ENCODE results near the gene TMEM41A.

- TF ChIP-seq TAF1 (IDR thresholded peaks at IDR 0.05; ENCODE audit: low read depth) = no peak
- TF ChIP-seq USF1 (IDR thresholded peaks at IDR 0.05) = no peak
These were observed 25.5 kb downstream of the TMEM41A start for GRCh38 chr3:185473290-185473815.
